ENCODE results near the gene SGMS2. TPM values are rescaled to one million over a fixed set of nuclear protein-coding genes. Genes with fewer than 3 reads are reported as not detected.

SGMS2 gene
- total and polyA plus RNA-seq, 9 of the 15 experiments (the other 6 are each of a cell fraction or from before 2014, with no cell fraction given): 0.07 to 0.25 (median 0.11) TPM; not detected in 5

DNA sequence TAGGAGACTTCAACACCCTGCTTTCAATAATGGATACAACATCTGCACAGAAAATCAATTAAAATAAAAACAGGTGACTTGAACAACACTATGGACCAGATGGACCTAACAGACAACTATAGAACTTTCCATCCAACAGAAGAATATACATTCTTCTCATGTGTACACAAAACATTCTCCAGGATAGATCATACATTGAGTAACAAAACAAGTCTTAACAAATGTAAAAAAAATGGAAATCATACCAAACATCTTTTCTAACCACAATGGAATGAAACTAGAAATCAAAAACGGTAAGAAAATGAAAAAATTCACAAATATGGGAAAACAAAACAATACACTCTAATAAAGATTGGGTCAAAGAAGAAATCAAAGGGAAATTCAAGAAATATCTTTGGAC, 131.3 kb downstream of the SGMS2 start:
- ChIA-PET POLR2A (no interaction called here), CTCF (ENCODE audit: low intra/inter-chr PET ratio) (no interaction called here)
- intact Hi-C loops (cut with micrococcal nuclease): no loop called here
- WGBS (ENCODE audit: insufficient coverage, low coverage, missing lambda C conversion rate): 0% methylated on average over 1 of the region's 1 CpG
- H3K4me2 ChIP-seq (ENCODE audit: insufficient read depth, low read length): no peak overlapping the region
- no peaks in the 10 kb centered on the region for H3K4me1 ChIP-seq (replicated peaks in 1 of 2; ENCODE audit: control insufficient read depth in 2 of 2, insufficient read depth in 2 of 2, low read length in 2 of 2)
- FAIRE-seq: no peak
- no peaks in the 10 kb centered on the region for H3K36me3 ChIP-seq (ENCODE audit: control insufficient read depth, insufficient read depth, low read length)
- H3K4me3 ChIP-seq: no peak overlapping the region
- in situ Hi-C loops (cut with MboI): no loop called here
- no peak overlapping the region for H2AFZ ChIP-seq (ENCODE audit: low read depth, low read length)
- H3K27me3 ChIP-seq (ENCODE audit: control insufficient read depth in 2 of 2, insufficient read depth in 2 of 2, low read length in 2 of 2): no peaks in the 10 kb centered on the region
- no peak overlapping the region for H3K9ac ChIP-seq (ENCODE audit: insufficient read depth in 1 of 2, low read depth in 2 of 2, low read length in 2 of 2)
- H3K79me2 ChIP-seq (ENCODE audit: control insufficient read depth, insufficient read depth, low read length): no peaks in the 10 kb centered on the region
- H3K9me1 ChIP-seq (ENCODE audit: control insufficient read depth, insufficient read depth, low read length): no peaks in the 10 kb centered on the region
- no peak overlapping the region for H3K27ac ChIP-seq (ENCODE audit: extremely low read depth, low read depth, low read length)
- no peaks in the 10 kb centered on the region; the same call in 1 of the 2 replicates for H3K9me3 ChIP-seq (replicated peaks; ENCODE audit: control insufficient read depth, insufficient read depth, low read depth, low read length)
- H4K20me1 ChIP-seq (replicated peaks; ENCODE audit: control insufficient read depth, insufficient read depth, low read length): no peaks in the 10 kb centered on the region
- DNase-seq (ENCODE audit: extremely low read depth in 1 of 4, low spot score in 3 of 4): no peak
- BruUV-seq (replicated peaks): no TSS peak
- ATAC-seq: no peak
- no peak for TF ChIP-seq ARNT (IDR thresholded peaks at IDR 0.05)
- no peak for TF ChIP-seq HDGF (IDR thresholded peaks at IDR 0.05)
- TF ChIP-seq ERF (CRISPR knock-in tag; IDR thresholded peaks at IDR 0.05): no peak
- TF ChIP-seq ZNF274 (IDR thresholded peaks at IDR 0.05; ENCODE audit: borderline replicate concordance, low read depth, low read length): no peak
- TF ChIP-seq THRAP3 (IDR thresholded peaks at IDR 0.05; ENCODE audit: borderline replicate concordance): no peak
- TF ChIP-seq RFX7 (CRISPR knock-in tag; IDR thresholded peaks at IDR 0.05): no peak
- TF ChIP-seq ZNF140 (CRISPR knock-in tag; IDR thresholded peaks at IDR 0.05): no peak
- no peak for TF ChIP-seq KAT2B (IDR thresholded peaks at IDR 0.05; ENCODE audit: low read depth, low read length)
- TF ChIP-seq ZNF76 (CRISPR knock-in tag; IDR thresholded peaks at IDR 0.05; ENCODE audit: borderline replicate concordance): no peak
- TF ChIP-seq SMARCC2 (IDR thresholded peaks at IDR 0.05; ENCODE audit: low read depth): no peak
- no peak for TF ChIP-seq SNRNP70 (optimal IDR thresholded peaks at IDR 0.05; ENCODE audit: low read depth, low read length)
- no peak for TF ChIP-seq NFXL1 (CRISPR knock-in tag; IDR thresholded peaks at IDR 0.05)
- TF ChIP-seq, protein P1, sequence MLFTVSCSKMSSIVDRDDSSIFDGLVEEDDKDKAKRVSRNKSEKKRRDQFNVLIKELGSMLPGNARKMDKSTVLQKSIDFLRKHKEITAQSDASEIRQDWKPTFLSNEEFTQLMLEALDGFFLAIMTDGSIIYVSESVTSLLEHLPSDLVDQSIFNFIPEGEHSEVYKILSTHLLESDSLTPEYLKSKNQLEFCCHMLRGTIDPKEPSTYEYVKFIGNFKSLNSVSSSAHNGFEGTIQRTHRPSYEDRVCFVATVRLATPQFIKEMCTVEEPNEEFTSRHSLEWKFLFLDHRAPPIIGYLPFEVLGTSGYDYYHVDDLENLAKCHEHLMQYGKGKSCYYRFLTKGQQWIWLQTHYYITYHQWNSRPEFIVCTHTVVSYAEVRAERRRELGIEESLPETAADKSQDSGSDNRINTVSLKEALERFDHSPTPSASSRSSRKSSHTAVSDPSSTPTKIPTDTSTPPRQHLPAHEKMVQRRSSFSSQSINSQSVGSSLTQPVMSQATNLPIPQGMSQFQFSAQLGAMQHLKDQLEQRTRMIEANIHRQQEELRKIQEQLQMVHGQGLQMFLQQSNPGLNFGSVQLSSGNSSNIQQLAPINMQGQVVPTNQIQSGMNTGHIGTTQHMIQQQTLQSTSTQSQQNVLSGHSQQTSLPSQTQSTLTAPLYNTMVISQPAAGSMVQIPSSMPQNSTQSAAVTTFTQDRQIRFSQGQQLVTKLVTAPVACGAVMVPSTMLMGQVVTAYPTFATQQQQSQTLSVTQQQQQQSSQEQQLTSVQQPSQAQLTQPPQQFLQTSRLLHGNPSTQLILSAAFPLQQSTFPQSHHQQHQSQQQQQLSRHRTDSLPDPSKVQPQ (CRISPR knock-in tag; IDR thresholded peaks at IDR 0.05; ENCODE audit: borderline replicate concordance): no peak
- TF ChIP-seq, protein P2, sequence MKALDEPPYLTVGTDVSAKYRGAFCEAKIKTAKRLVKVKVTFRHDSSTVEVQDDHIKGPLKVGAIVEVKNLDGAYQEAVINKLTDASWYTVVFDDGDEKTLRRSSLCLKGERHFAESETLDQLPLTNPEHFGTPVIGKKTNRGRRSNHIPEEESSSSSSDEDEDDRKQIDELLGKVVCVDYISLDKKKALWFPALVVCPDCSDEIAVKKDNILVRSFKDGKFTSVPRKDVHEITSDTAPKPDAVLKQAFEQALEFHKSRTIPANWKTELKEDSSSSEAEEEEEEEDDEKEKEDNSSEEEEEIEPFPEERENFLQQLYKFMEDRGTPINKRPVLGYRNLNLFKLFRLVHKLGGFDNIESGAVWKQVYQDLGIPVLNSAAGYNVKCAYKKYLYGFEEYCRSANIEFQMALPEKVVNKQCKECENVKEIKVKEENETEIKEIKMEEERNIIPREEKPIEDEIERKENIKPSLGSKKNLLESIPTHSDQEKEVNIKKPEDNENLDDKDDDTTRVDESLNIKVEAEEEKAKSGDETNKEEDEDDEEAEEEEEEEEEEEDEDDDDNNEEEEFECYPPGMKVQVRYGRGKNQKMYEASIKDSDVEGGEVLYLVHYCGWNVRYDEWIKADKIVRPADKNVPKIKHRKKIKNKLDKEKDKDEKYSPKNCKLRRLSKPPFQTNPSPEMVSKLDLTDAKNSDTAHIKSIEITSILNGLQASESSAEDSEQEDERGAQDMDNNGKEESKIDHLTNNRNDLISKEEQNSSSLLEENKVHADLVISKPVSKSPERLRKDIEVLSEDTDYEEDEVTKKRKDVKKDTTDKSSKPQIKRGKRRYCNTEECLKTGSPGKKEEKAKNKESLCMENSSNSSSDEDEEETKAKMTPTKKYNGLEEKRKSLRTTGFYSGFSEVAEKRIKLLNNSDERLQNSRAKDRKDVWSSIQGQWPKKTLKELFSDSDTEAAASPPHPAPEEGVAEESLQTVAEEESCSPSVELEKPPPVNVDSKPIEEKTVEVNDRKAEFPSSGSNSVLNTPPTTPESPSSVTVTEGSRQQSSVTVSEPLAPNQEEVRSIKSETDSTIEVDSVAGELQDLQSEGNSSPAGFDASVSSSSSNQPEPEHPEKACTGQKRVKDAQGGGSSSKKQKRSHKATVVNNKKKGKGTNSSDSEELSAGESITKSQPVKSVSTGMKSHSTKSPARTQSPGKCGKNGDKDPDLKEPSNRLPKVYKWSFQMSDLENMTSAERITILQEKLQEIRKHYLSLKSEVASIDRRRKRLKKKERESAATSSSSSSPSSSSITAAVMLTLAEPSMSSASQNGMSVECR (CRISPR knock-in tag; IDR thresholded peaks at IDR 0.05): no peak
- no peak for TF ChIP-seq ZBTB17 (CRISPR knock-in tag; IDR thresholded peaks at IDR 0.05)
- no peak for TF ChIP-seq PHF20 (IDR thresholded peaks at IDR 0.05; ENCODE audit: partially characterized antibody)
- TF ChIP-seq CHD4 (IDR thresholded peaks at IDR 0.05; ENCODE audit: insufficient read depth, insufficient replicate concordance, low read depth, low read length, poor library complexity, severe bottlenecking): no peak
